ENCODE results near the gene PPARD.

- TF ChIP-seq POLR2AphosphoS5 (IDR thresholded peaks at IDR 0.05; ENCODE audit: low read depth) (no peak), CTCF (IDR thresholded peaks at IDR 0.05; ENCODE audit: insufficient read depth, low read length) (no peak), GABPA (IDR thresholded peaks at IDR 0.05; ENCODE audit: low read depth) (no peak), REST (IDR thresholded peaks at IDR 0.05; ENCODE audit: insufficient replicate concordance, low read depth) (no peak)
Measured at GRCh38 chr6:35468980-35469750, 126.8 kb downstream of the PPARD start.

Measured in HL-60 (cell line).